Activated gamma-delta T cell (primary cell): ENCODE measurements around the gene CFAP54.

Experiments
- DNase-seq: peaks from one replicate; lab custom pipeline; 2025; lab: John Stamatoyannopoulos, UW

CFAP54 gene

GRCh38 chr12:96766232-96766631, 276.9 kb downstream of the CFAP54 start:
- no peak for DNase-seq

DNA sequence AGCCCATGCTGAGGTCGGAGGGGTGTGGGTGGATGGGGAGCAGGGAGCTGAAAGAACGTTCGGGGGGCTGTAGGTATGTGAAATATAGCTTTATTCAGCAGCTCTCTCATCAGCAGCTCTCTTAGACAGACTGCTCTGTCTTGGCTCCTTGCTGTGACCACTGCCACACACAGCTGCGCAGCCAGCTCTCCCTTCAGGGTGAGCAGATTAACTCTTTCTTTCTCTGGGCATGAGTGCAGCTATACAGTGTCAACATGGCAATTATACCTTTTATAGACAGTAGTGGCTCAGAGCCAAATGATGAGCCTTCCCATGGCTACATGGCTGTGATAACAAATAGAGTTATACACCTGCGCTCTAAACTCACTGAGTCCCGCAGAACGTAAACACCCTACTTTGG, 280.0 kb downstream of the CFAP54 start:
- DNase-seq = no peak

DNA sequence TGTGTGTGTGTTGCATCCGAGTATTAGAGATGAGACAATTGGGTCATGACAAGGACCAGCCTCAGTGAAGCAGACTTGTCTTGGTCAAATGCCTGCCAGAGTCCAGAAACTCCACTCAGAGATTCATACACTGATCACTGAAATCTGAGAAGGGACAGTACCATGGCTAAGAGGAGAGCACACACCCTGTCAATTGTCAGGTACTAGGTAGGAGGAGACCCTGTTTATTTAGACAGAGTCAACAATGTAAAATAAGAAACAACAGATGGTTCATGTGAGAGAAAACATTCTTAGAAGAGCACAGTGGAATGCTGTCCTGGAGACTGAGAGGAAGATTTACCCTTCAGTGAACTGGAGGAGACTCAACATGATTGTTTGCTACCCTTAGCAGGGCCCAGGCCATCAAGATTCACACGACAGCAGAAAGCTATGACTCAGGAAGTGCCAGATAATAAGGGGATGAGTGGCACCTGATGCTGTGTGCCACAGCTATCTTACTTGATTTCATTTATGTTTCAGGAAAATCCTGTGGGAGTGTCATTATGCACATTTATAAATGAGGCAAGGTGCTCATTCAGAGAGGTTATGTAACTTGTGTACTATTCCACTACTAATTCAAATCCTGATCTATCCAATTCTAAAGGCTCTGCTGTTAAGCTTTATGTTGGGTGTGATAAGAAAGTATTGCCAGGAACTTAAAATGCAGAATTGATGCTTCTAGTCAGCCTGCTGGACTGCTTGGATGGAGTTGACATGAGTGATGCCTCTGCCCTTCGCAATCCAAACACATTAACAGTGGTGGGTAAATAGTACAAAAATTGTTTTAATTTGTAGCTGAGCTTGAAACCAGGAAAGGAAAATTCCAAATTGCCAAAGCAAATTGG, 281.1 kb downstream of the CFAP54 start:
- DNase-seq = no peak

GRCh38 chr12:96773031-96773430, 283.7 kb downstream of the CFAP54 start:
- no peak for DNase-seq

GRCh38 chr12:96774496-96775256, 285.3 kb downstream of the CFAP54 start:
- DNase-seq = no peak

DNA sequence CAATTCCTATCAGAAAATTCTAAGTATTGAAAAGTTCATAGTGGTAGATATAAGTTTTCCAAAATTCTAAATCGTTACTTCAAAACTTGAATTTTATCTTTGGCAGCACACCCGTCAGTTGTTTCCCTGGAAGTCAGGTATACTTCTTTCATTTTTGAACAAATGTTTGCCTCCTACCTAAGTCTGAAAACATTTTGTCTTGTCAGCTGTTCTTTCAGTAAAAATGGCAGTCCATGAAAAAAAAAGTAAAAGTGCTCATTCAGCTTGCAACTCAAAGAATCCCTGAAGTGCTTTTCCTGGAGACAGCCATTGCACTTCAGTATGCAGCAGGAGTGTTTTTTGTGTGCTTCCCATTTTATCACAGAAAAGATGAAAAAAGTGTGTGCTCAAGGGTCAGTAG, 287.5 kb downstream of the CFAP54 start:
- DNase-seq = no peak

DNA sequence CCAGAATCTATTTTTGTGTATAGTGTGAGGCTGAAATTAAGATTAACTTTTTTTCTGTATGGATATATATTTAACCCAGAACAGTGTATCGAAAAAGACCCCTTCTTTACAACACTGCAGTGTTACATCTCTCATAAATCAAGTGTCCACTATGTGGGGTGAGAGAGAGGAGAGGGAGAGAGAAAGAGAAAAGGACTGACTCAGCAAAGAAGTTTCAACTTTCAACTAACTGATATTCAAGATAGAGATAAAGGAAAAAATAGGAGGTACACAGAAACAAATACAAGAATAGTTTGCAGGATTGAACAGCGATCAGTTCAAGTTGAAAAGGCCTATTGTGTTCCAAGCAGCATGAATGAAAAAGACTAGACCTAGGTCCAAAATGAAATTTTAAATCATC, 291.0 kb downstream of the CFAP54 start:
- no peak for DNase-seq

- no peak for DNase-seq
Observed at GRCh38 chr12:96786791-96787190, 297.4 kb downstream of the CFAP54 start.

GRCh38 chr12:96803969-96804368, 314.6 kb downstream of the CFAP54 start:
- no peak for DNase-seq

- DNase-seq = no peak
Observed at GRCh38 chr12:96806272-96806671, 316.9 kb downstream of the CFAP54 start.

DNA sequence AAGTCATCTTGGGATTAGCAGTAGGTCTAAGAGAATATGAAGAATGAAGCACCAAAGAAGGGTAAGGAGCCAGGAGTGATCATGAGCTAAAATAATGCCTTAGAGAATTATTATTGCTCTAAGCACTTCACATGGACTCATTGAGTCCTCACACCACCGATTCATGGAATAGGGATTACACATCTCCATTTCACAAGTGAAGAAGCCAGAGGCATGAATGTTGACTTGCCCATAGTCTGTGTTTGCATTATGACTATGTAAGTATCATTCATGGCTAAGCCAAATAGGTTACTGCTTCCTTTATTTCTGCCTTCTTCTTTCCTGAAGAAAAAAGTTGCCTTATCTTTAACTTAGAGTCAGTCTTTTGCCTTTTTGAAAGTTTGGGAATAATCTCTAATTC, 318.4 kb downstream of the CFAP54 start:
- DNase-seq = no peak

GRCh38 chr12:96808587-96808986, 319.2 kb downstream of the CFAP54 start:
- no peak for DNase-seq

GRCh38 chr12:96809522-96809921, 320.1 kb downstream of the CFAP54 start:
- DNase-seq = no peak

DNA sequence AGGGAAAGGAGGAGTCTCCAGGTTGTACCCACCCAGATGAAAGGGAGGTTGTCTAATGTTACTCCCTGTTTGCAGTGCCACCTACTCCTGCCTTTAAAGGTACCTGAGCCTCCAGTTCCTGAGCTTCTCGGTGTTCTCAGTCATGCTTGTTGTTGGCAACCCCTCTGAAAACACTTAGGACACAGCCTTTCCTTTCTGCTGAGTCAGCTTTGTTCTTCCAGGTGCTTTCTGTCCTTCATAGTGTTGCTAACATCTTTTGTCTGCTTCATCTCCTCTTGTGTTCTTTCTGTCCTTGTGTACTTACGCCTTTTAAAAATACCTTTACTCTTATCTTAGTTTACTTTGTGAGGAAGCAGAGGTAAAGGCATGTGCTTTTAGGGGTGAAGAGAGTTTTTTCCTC, 320.7 kb downstream of the CFAP54 start:
- DNase-seq = no peak

GRCh38 chr12:96810477-96810876, 321.1 kb downstream of the CFAP54 start:
- DNase-seq = no peak

- no peak for DNase-seq
Observed at GRCh38 chr12:96811083-96811482, 321.7 kb downstream of the CFAP54 start.

- no peak for DNase-seq
Observed at GRCh38 chr12:96812153-96812552, 322.8 kb downstream of the CFAP54 start.

- no peak for DNase-seq
Observed at GRCh38 chr12:96814200-96814599, 324.8 kb downstream of the CFAP54 start.

GRCh38 chr12:96821592-96821991, 332.2 kb downstream of the CFAP54 start:
- no peak for DNase-seq

GRCh38 chr12:96822641-96823040, 333.3 kb downstream of the CFAP54 start:
- DNase-seq = no peak

- no peak for DNase-seq
Observed at GRCh38 chr12:96824074-96824837, 334.9 kb downstream of the CFAP54 start.

DNA sequence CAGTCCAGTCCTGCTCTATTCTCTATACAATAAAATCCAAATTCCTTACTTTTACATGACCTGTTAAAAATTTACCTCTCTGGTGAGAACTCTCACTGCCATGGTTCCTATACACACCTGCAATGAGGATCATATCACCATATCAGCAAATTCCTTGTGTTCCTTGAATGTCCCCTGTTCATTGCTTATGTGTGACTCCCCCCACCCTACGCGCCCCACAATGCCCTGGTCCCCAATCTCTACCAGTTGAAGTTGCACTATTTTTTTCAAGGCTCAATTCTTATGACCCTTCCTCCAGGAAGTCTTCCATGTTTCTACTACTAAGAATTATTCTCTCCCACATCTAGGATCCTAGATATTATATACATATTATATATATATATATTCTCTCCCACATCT, 335.5 kb downstream of the CFAP54 start:
- DNase-seq = no peak
